Adipocyte (in vitro differentiated cells): Measurements from ENCODE around the gene PRAMEF17.
"Not testable (repeated sequence)": the region's sequence is repeated elsewhere in the genome, so short reads cannot be mapped to it uniquely, and the experiment has no call there.

ENCODE experiments used
- DNase-seq: peaks from one replicate; pipeline ENCODE4 v3.0.0-alpha.2; 2015; ENCODE audit warnings: low read depth
- H3K27me3 ChIP-seq: replicated peaks from 2 replicates; pipeline ENCODE4 v1.7.0; 2013; ENCODE audit warnings: mild to moderate bottlenecking, low read length, moderate library complexity; ENCODE audit not compliant: control insufficient read depth, insufficient read depth
- H3K36me3 ChIP-seq: 2 replicates; pipeline ENCODE4 v1.7.0; 2013; ENCODE audit warnings: low read length, mild to moderate bottlenecking, moderate library complexity; ENCODE audit not compliant: control insufficient read depth, insufficient read depth, severe bottlenecking
- H3K4me1 ChIP-seq: 2 replicates; pipeline ENCODE4 v1.7.0; 2013; ENCODE audit warnings: mild to moderate bottlenecking, low read length, moderate library complexity; ENCODE audit not compliant: control insufficient read depth, insufficient read depth
- H3K4me3 ChIP-seq: 2 replicates; pipeline ENCODE4 v1.7.0; 2013; ENCODE audit warnings: mild to moderate bottlenecking, low read length, moderate library complexity
- H3K9ac ChIP-seq: 2 replicates; pipeline ENCODE4 v1.7.0; 2013; ENCODE audit warnings: mild to moderate bottlenecking, low read length, moderate library complexity
- H3K9me3 ChIP-seq: 2 replicates; pipeline ENCODE4 v1.7.0; 2013; ENCODE audit warnings: mild to moderate bottlenecking, low read length, moderate library complexity; ENCODE audit not compliant: control insufficient read depth

Gene PRAMEF17

GRCh38 chr1:13393004-13393403, 3.6 kb downstream of the PRAMEF17 start:
- DNase-seq, H3K4me1 ChIP-seq, H3K4me3 ChIP-seq: not testable (repeated sequence)

DNA sequence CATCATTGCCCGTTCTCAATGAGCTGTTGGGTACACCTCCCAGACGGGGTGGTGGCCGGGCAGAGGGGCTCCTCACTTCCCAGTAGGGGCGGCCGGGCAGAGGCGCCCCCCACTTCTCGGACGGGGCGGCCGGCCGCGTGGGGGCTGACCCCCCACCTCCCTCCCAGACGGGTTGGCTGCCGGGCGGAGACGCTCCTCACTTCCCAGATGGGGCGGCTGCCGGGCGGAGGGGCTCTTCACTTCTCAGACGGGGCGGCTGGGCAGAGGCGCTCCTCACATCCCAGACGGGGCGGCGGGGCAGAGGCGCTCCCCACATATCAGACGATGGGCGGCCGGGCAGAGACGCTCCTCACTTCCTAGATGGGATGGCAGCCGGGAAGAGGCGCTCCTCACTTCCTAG, 5.3 kb downstream of the PRAMEF17 start:
- H3K27me3 ChIP-seq, H3K9me3 ChIP-seq, H3K9ac ChIP-seq, DNase-seq, H3K36me3 ChIP-seq, H3K4me3 ChIP-seq, H3K4me1 ChIP-seq: not testable (repeated sequence)

More at GRCh38 chr1:13393004-13393403, 3.6 kb downstream of the PRAMEF17 start:
- not testable (repeated sequence) for H3K9ac ChIP-seq, H3K36me3 ChIP-seq, H3K27me3 ChIP-seq, H3K9me3 ChIP-seq

GRCh38 chr1:13395311-13395710, 5.9 kb downstream of the PRAMEF17 start:
- not testable (repeated sequence) for H3K9ac ChIP-seq, H3K27me3 ChIP-seq, H3K36me3 ChIP-seq, H3K9me3 ChIP-seq, H3K4me3 ChIP-seq, H3K4me1 ChIP-seq, DNase-seq

DNA sequence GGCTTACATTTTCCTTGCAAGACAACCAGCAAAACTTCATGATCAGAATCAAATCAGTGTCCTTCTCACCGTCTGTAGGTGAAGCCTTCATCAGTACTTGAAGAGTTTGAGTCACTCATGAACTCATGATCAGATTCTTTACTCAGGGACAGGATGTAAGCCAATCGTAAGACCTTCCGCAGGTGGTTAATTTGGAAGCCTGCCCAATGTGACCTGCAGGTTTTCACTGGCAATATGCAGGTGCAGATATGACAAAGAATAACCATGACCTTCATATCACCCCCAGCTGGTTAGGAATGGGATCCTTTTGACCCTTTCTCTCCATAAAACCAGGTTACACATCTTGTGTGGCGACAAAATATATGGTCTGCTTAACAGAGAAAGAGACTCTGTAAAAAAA, 18.4 kb downstream of the PRAMEF17 start:
- H3K36me3 ChIP-seq = no peaks in the 10 kb centered on the region
- H3K9me3 ChIP-seq = no peaks in the 10 kb centered on the region
- H3K4me1 ChIP-seq = no peaks in the 10 kb centered on the region
- no peak for DNase-seq
- no peak overlapping the region for H3K9ac ChIP-seq
- no peak overlapping the region for H3K4me3 ChIP-seq
- no peaks in the 10 kb centered on the region for H3K27me3 ChIP-seq

DNA sequence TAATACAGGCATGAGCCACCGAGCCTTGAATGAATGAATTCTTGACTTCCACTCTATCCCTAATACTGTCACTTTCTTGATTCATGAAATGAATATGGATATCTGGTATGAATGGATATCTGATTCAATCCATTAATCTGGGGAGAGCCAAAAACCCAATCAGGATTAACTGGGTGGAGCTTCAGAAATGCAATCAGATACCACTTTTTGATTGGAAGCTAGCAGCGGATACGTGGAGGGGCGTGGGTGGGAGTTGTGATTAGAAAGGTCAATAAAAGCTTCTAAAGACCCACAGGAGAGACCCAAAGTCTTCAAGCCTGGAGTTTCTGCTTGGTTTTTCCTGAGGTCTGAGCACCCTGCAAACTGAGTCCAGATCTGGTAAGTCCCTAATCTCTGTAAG, 20.7 kb downstream of the PRAMEF17 start, which contains the start of gene PRAMEF20:
TSS of gene PRAMEF20 (plus strand) at position 301 of the 400 bp plus-strand sequence. CDS start 5,905 bp downstream, outside the sequence.
- not testable (repeated sequence) for DNase-seq, H3K36me3 ChIP-seq, H3K4me1 ChIP-seq, H3K4me3 ChIP-seq, H3K9me3 ChIP-seq, H3K27me3 ChIP-seq, H3K9ac ChIP-seq

DNA sequence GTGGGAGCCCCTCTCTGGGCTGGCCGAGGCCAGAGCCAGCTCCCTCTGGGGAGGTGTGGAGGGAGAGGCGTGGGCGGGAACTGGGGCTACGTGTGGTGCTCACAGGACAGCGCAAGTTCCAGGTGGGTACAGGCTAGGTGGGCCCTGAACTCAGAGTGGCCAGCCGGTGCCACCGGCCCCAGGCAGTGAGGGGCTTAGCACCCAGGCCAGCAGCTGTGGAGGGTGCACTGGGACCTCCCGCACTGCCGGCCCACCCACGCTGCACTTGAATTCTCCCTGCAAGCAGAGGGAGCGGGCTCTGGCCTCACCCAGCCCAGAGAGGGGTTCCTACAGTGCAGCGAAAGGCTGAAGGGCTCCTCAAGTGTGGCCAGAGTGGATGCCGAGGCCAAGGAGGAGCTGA, 41.1 kb downstream of the PRAMEF17 start:
- no peaks in the 10 kb centered on the region for H3K36me3 ChIP-seq
- no peak for DNase-seq

GRCh38 chr1:13432251-13432650, 42.8 kb downstream of the PRAMEF17 start:
- Histone ChIP-seq H3K36me3 (no peaks in the 10 kb centered on the region), H3K27me3 (peaks cover 8% of the 10 kb centered on the region), H3K4me3 (no peak overlapping the region), H3K4me1 (no peaks in the 10 kb centered on the region), H3K9me3 (no peaks in the 10 kb centered on the region), H3K9ac (no peak overlapping the region)
- no peak for DNase-seq

More for the DNA sequence above, 41.1 kb downstream of the PRAMEF17 start:
- Histone ChIP-seq H3K4me3 (no peak overlapping the region), H3K9ac (no peak overlapping the region), H3K27me3 (peaks cover 3% of the 10 kb centered on the region), H3K9me3 (no peaks in the 10 kb centered on the region), H3K4me1 (no peaks in the 10 kb centered on the region)

DNA sequence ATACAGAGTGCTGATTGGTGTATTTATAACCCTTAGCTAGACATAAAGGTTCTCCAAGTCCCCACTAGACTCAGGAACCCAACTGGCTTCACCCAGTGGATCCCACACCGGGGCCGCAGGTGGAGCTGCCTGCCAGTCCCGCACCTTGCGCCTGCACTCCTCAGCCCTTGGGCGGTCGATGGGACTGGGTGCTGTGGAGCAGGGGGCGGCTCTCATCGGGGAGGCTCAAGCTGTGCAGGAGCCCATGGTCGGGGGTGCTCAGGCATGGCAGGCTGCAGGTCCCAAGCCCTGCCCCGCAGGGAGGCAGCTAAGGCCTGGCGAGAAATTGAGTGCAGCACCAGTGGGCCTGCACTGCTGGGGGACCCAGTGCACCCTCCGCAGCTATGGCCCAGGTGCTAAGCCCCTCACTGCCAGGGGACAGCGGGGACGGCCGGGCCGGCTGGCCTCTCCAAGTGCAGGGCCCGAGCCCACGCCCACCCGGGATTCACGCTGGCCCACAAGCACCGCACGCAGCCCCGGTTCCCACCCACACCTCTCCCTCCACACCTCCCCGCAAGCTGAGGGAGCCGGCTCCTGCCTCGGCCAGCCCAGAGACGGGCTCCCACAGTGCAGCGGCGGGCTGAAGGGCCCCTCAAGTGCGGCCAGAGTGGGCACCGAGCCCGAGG, 44.4 kb downstream of the PRAMEF17 start:
- not testable (repeated sequence) for H3K9me3 ChIP-seq, H3K27me3 ChIP-seq, H3K9ac ChIP-seq, H3K4me3 ChIP-seq, DNase-seq, H3K36me3 ChIP-seq, H3K4me1 ChIP-seq

- Histone ChIP-seq H3K36me3 (no peaks in the 10 kb centered on the region), H3K9me3 (no peaks in the 10 kb centered on the region), H3K9ac (no peak overlapping the region), H3K27me3 (peaks cover 8% of the 10 kb centered on the region), H3K4me3 (no peak overlapping the region), H3K4me1 (no peaks in the 10 kb centered on the region)
- no peak for DNase-seq
Measured at GRCh38 chr1:13435458-13435857, 46.0 kb downstream of the PRAMEF17 start.

DNA sequence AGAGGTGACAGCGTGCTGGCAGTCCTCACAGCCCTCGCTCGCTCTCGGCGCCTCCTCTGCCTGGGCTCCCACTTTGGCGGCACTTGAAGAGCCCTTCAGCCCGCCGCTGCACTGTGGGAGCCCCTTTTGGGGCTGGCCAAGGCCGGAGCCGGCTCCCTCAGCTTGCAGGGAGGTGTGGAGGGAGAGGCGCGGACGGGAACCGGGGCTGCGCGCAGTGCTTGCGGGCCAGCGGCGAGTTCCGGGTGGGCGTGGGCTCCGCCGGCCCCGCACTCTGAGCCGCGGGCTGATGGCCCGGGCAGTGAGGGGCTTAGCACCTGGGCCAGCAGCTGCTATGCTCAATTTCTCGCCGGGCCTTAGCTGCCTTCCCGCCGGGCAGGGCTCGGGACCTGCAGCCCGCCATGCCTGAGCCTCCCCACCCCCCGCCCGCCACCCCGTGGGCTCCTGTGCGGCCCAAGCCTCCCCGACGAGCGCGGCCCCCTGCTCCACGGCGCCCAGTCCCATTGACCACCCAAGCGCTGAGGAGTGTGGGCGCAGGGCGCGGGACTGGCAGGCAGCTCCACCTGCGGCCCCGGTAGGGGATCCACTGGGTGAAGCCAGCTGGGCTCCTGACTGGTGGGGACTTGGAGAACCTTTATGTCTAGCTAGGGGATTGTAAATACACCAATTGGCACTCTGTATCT, 49.8 kb downstream of the PRAMEF17 start:
- not testable (repeated sequence) for DNase-seq, H3K9me3 ChIP-seq, H3K9ac ChIP-seq, H3K27me3 ChIP-seq, H3K4me1 ChIP-seq, H3K4me3 ChIP-seq, H3K36me3 ChIP-seq
